H9 (cell line): ENCODE results near the gene ACTBL2. TPM values are rescaled to one million over a fixed set of nuclear protein-coding genes. Genes with fewer than 3 reads are reported as not detected.

Experiments
- DNase-seq: peaks from one replicate; pipeline ENCODE4 v3.0.0-alpha.2; 2017
- H2AFZ ChIP-seq: one replicate; pipeline ENCODE4 v1.6.1; 2013; ENCODE audit warnings: mild to moderate bottlenecking, low read length, control low read depth, moderate library complexity
- H2AK5ac ChIP-seq: 2 replicates; pipeline ENCODE4 v1.6.1; 2013; ENCODE audit warnings: low read length, control low read depth, mixed read lengths; ENCODE audit not compliant: insufficient read length
- H2BK120ac ChIP-seq: one replicate; pipeline ENCODE4 v1.6.1; 2013; ENCODE audit warnings: low read depth, mild to moderate bottlenecking, low read length, control low read depth, inconsistent platforms; ENCODE audit not compliant: poor library complexity, severe bottlenecking
- H2BK12ac ChIP-seq: 2 replicates; pipeline ENCODE4 v1.6.1; 2013; ENCODE audit warnings: low read length, control low read depth, mixed read lengths, low read depth; ENCODE audit not compliant: insufficient read length
- H2BK15ac ChIP-seq: 2 replicates; pipeline ENCODE4 v1.6.1; 2013; ENCODE audit warnings: low read depth, low read length, control low read depth
- H2BK20ac ChIP-seq: one replicate; pipeline ENCODE4 v1.6.1; 2013; ENCODE audit warnings: low read depth, mild to moderate bottlenecking, low read length, control low read depth, inconsistent platforms; ENCODE audit not compliant: poor library complexity, severe bottlenecking
- H2BK5ac ChIP-seq: 2 replicates; pipeline ENCODE4 v1.6.1; 2013; ENCODE audit warnings: low read length, control low read depth, mixed read lengths; ENCODE audit not compliant: insufficient read length
- H3K14ac ChIP-seq: 2 replicates; pipeline ENCODE4 v1.6.1; 2013; ENCODE audit warnings: low read length, control low read depth; ENCODE audit not compliant: insufficient read depth
- H3K18ac ChIP-seq: 2 replicates; pipeline ENCODE4 v1.6.1; 2013; ENCODE audit warnings: low read depth, mild to moderate bottlenecking, mixed read lengths, low read length, control low read depth; ENCODE audit not compliant: insufficient read length
- H3K23ac ChIP-seq: 2 replicates; pipeline ENCODE4 v1.6.1; 2013; ENCODE audit warnings: low read length, control low read depth, mixed read lengths, low read depth; ENCODE audit not compliant: insufficient read length
- H3K23me2 ChIP-seq: 2 replicates; pipeline ENCODE4 v1.6.1; 2013; ENCODE audit warnings: low read depth, mild to moderate bottlenecking, mixed read lengths, low read length, control low read depth; ENCODE audit not compliant: insufficient read length, poor library complexity, severe bottlenecking
- H3K27ac ChIP-seq: 2 replicates; pipeline ENCODE4 v1.5.1; 2013; ENCODE audit warnings: low read length, control low read depth, mixed read lengths, low read depth; ENCODE audit not compliant: insufficient read length
- H3K27me3 ChIP-seq: 2 replicates; pipeline ENCODE4 v1.6.1; 2013; ENCODE audit warnings: low read length, control low read depth, inconsistent platforms; ENCODE audit not compliant: insufficient read depth
- H3K4ac ChIP-seq: 2 replicates; pipeline ENCODE4 v1.6.1; 2013; ENCODE audit warnings: low read depth, mild to moderate bottlenecking, control low read depth, inconsistent platforms, low read length, moderate library complexity
- H3K4me1 ChIP-seq: 2 replicates; pipeline ENCODE4 v1.6.1; 2013; ENCODE audit warnings: low read length, control low read depth, inconsistent platforms; ENCODE audit not compliant: insufficient read depth
- H3K4me2 ChIP-seq: 2 replicates; pipeline ENCODE4 v1.6.1; 2013; ENCODE audit warnings: low read length, control low read depth, mixed read lengths; ENCODE audit not compliant: insufficient read length, insufficient read depth
- H3K56ac ChIP-seq: 2 replicates; pipeline ENCODE4 v1.6.1; 2013; ENCODE audit warnings: low read depth, mild to moderate bottlenecking, mixed read lengths, low read length, control low read depth; ENCODE audit not compliant: insufficient read length
- H3K79me1 ChIP-seq: 2 replicates; pipeline ENCODE4 v1.6.1; 2013; ENCODE audit warnings: low read depth, mild to moderate bottlenecking, moderate library complexity, low read length, control low read depth, inconsistent platforms; ENCODE audit not compliant: insufficient read depth, poor library complexity, severe bottlenecking
- H3K79me2 ChIP-seq: 2 replicates; pipeline ENCODE4 v1.6.1; 2013; ENCODE audit warnings: low read length, control low read depth, inconsistent platforms; ENCODE audit not compliant: insufficient read depth
- H3K9ac ChIP-seq: 2 replicates; pipeline ENCODE4 v1.6.1; 2013; ENCODE audit warnings: low read length, control low read depth, mixed read lengths; ENCODE audit not compliant: insufficient read length; ENCODE audit errors: extremely low read depth
- H3K9me3 ChIP-seq: one replicate; pipeline ENCODE4 v1.6.1; 2013; ENCODE audit warnings: low read depth, low read length, inconsistent platforms; ENCODE audit not compliant: control insufficient read depth
- H3T11ph ChIP-seq: one replicate; pipeline ENCODE4 v1.6.1; 2013; ENCODE audit warnings: mild to moderate bottlenecking, low read length, control low read depth, inconsistent platforms
- H4K20me1 ChIP-seq: one replicate; pipeline ENCODE4 v1.6.1; 2013; ENCODE audit not compliant: control insufficient read depth, insufficient read length, insufficient read depth
- H4K5ac ChIP-seq: 2 replicates; pipeline ENCODE4 v1.6.1; 2013; ENCODE audit warnings: low read depth, mild to moderate bottlenecking, mixed read lengths, low read length, control low read depth; ENCODE audit not compliant: insufficient read length
- H4K8ac ChIP-seq: replicated peaks from 2 replicates; pipeline ENCODE4 v1.6.1; 2013; ENCODE audit warnings: low read length, control low read depth, mixed read lengths, low read depth; ENCODE audit not compliant: insufficient read length
- H4K91ac ChIP-seq: 2 replicates; pipeline ENCODE4 v1.6.1; 2013; ENCODE audit warnings: low read depth, mild to moderate bottlenecking, moderate library complexity, mixed read lengths, low read length, control low read depth; ENCODE audit not compliant: insufficient read length
- H3K27ac Mint-ChIP-seq, 3 experiments: 2 replicates in 2 of 3; 3 replicates in 1 of 3; pipeline ENCODE4 v1.8.0; 2020 to 2021; ENCODE audit warnings: mixed read lengths in 3 of 3, mild to moderate bottlenecking in 1 of 3, moderate library complexity in 1 of 3
- H3K27me3 Mint-ChIP-seq: 2 replicates; pipeline ENCODE4 v1.8.0; 2021; ENCODE audit warnings: low read depth, mild to moderate bottlenecking, moderate library complexity, mixed read lengths
- H3K36me3 Mint-ChIP-seq, 3 experiments: 2 replicates in 2 of 3; 3 replicates in 1 of 3; pipeline ENCODE4 v1.8.0; 2020 to 2021; ENCODE audit warnings: low read depth in 3 of 3, mixed read lengths in 3 of 3; ENCODE audit not compliant: insufficient read depth in 1 of 3
- H3K4me1 Mint-ChIP-seq, 2 experiments: 2 replicates each; pipeline ENCODE4 v1.8.0; 2020; ENCODE audit warnings: mixed read lengths in 2 of 2
- H3K4me3 Mint-ChIP-seq, 2 experiments: 2 replicates in 1 of 2; 3 replicates in 1 of 2; pipeline ENCODE4 v1.8.0; 2020 to 2021; ENCODE audit warnings: mild to moderate bottlenecking in 2 of 2, mixed read lengths in 2 of 2, moderate library complexity in 1 of 2
- H3K9me3 Mint-ChIP-seq, 2 experiments: 2 replicates in 1 of 2; 3 replicates in 1 of 2; pipeline ENCODE4 v1.8.0; 2020; ENCODE audit warnings: mild to moderate bottlenecking in 2 of 2, mixed read lengths in 2 of 2, moderate library complexity in 1 of 2
- total RNA-seq: library from RNA; stranded (reverse); gene quantifications from 2 replicates; pipeline ENCODE4 v1.2.1, GENCODE V29; 2021
- TF ChIP-seq, protein P1 (sequence below): fragments of 200-600 bp; sonication (generic); conservative IDR thresholded peaks from 3 replicates; pipeline ENCODE4 v1.8.0; 2021; ENCODE audit warnings: antibody characterized with exemption, mild to moderate bottlenecking

ACTBL2 gene
- total RNA-seq, 1 experiment from 2014 or later, result not detected

DNA sequence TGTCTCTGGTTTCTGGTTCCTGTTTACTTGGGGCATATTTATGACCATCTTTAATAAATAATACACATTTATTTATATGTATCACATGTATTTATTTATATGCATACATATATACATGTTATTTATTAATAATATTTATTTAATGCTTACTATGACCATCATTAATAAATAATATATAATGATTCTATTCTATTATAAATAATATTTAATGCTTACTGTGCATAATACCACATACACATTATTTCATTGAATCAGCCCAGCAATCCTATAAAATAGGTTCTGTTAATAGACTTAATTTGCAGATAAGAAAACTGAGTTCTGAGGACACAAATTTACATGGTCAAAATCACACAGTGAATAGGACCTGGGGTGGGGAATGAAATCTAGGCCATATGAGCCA lies 24.2 kb downstream of the ACTBL2 start:
- Histone ChIP-seq H3K4ac (no peak overlapping the region), H2BK120ac (no peak overlapping the region), H3K4me1 (no peaks in the 10 kb centered on the region), H2BK20ac (no peak overlapping the region), H3K14ac (no peak overlapping the region), H3K56ac (no peak overlapping the region), H2AK5ac (no peak overlapping the region), H3K27ac (no peak overlapping the region), H4K20me1 (no peaks in the 10 kb centered on the region), H3K23ac (no peak overlapping the region), H3K23me2 (no peaks in the 10 kb centered on the region), H3K18ac (no peak overlapping the region), H3K9me3 (no peaks in the 10 kb centered on the region), H3K79me1 (no peaks in the 10 kb centered on the region), H3K4me2 (no peak overlapping the region), H2BK12ac (no peak overlapping the region), H2BK5ac (no peak overlapping the region), H3K79me2 (no peaks in the 10 kb centered on the region; the same call in 1 of the 2 replicates), H3K27me3 (no peaks in the 10 kb centered on the region), H4K91ac (no peak overlapping the region), H2AFZ (no peak overlapping the region), H3T11ph (no peak overlapping the region), H2BK15ac (no peak overlapping the region), H3K9ac (no peak overlapping the region), H4K5ac (no peak overlapping the region), H4K8ac (no peak overlapping the region)
- H3K4me3 Mint-ChIP-seq, result no peak overlapping the region
- TF ChIP-seq, protein P1, sequence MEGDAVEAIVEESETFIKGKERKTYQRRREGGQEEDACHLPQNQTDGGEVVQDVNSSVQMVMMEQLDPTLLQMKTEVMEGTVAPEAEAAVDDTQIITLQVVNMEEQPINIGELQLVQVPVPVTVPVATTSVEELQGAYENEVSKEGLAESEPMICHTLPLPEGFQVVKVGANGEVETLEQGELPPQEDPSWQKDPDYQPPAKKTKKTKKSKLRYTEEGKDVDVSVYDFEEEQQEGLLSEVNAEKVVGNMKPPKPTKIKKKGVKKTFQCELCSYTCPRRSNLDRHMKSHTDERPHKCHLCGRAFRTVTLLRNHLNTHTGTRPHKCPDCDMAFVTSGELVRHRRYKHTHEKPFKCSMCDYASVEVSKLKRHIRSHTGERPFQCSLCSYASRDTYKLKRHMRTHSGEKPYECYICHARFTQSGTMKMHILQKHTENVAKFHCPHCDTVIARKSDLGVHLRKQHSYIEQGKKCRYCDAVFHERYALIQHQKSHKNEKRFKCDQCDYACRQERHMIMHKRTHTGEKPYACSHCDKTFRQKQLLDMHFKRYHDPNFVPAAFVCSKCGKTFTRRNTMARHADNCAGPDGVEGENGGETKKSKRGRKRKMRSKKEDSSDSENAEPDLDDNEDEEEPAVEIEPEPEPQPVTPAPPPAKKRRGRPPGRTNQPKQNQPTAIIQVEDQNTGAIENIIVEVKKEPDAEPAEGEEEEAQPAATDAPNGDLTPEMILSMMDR, result no peak
- H3K27ac Mint-ChIP-seq, result no peak overlapping the region
- no peaks in the 10 kb centered on the region for H3K27me3 Mint-ChIP-seq
- H3K36me3 Mint-ChIP-seq, result no peaks in the 10 kb centered on the region
- H3K9me3 Mint-ChIP-seq, result no peaks in the 10 kb centered on the region; a peak in 1 of 5 replicates
- no peaks in the 10 kb centered on the region for H3K4me1 Mint-ChIP-seq
- no peak for DNase-seq
